Vagina (tissue), 2 donors: ENCODE data around the gene NSMCE1. TPM values are rescaled to one million over a fixed set of nuclear protein-coding genes. Genes with fewer than 3 reads are reported as not detected.

ENCODE experiments used
- DNase-seq, 2 donors: peaks; one replicate each; pipeline ENCODE4 v3.0.0-alpha.2; 2017; ENCODE audit errors: extremely low spot score in 2 of 2
- H3K27ac ChIP-seq: fragments of 200-600 bp; sonication (generic); one replicate; pipeline ENCODE4 v1.5.1; 2019
- H3K27me3 ChIP-seq: fragments of 200-600 bp; sonication (generic); one replicate; pipeline ENCODE4 v1.5.1; 2019
- H3K36me3 ChIP-seq, 2 donors: fragments of 200-600 bp; sonication (generic); one replicate each; pipeline ENCODE4 v1.5.1; 2017 to 2019
- H3K4me1 ChIP-seq: fragments of 200-600 bp; sonication (generic); one replicate; pipeline ENCODE4 v1.5.1; 2019
- H3K4me3 ChIP-seq, 2 donors: fragments of 200-600 bp; sonication (generic); 1 replicate in 1 of 2; 2 replicates in 1 of 2; pipeline ENCODE4 v1.5.1; 2016 to 2019
- H3K9me3 ChIP-seq: fragments of 200-600 bp; sonication (generic); one replicate; pipeline ENCODE4 v1.5.1; 2019
- POLR2A ChIP-seq, 2 donors: fragments of 450-650 bp; IDR thresholded peaks; one replicate each; pipeline ENCODE4 v1.6.1; 2017; ENCODE audit warnings: antibody characterized with exemption in 2 of 2, mild to moderate bottlenecking in 2 of 2, moderate library complexity in 2 of 2
- POLR2AphosphoS5 ChIP-seq, 2 donors: sonication (generic); formaldehyde crosslinking; IDR thresholded peaks; one replicate each; pipeline ENCODE4 v1.9.0; 2017; ENCODE audit warnings: antibody characterized with exemption in 2 of 2, mild to moderate bottlenecking in 2 of 2, low read depth in 1 of 2; ENCODE audit not compliant: insufficient read depth in 1 of 2
- intact Hi-C: fragments of 100-400 bp; cut with DNase I; formaldehyde crosslinking; loops from one replicate; pipeline ENCODE4 v1.15.1; 2023
- total RNA-seq: library from RNA; depleted of rRNA; stranded (reverse); fragments of >200 nt; gene quantifications from one replicate; pipeline ENCODE4 v1.2.3, GENCODE V29; 2016
- TF ChIP-seq, protein P1 (sequence below), 3 experiments: fragments of 450-650 bp in 2 of 3; fragments of 200-600 bp in 1 of 3; sonication (generic) in 1 of 3; IDR thresholded peaks; one replicate each; pipeline ENCODE4 v1.5.1; 2017 to 2019; ENCODE audit warnings: antibody characterized with exemption in 3 of 3, mild to moderate bottlenecking in 2 of 3, moderate library complexity in 2 of 3

NSMCE1 gene
- total RNA-seq, 1 donor from 2014 or later = 24.6 TPM

DNA sequence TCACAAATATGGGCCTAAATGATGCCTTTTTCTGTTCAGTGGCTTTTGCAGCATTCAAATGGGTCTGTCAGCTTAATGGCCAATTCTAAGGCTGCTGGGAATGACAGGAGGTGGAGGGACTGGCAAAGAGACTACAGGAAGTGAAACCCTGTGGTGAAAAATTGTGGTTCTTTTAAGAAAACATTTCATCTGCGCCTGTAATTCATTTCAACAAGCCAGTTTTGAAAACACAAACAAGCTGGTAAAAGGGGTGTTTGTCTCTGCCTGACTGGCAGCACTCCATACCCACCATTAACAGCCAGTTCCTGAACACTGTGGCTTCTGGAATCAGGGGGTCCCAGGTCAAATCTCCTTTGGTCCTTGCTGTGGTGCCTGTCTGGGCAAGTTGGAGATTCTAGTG, 68.8 kb downstream of the NSMCE1 start:
- H3K4me1 ChIP-seq = peaks cover 16% of the 10 kb centered on the region
- H3K27ac ChIP-seq = no peak overlapping the region
- no peak overlapping the region for H3K4me3 ChIP-seq
- intact Hi-C loops = no loop called here
- no peak for DNase-seq
- H3K9me3 ChIP-seq = no peaks in the 10 kb centered on the region
- no peaks in the 10 kb centered on the region for H3K36me3 ChIP-seq
- H3K27me3 ChIP-seq = no peaks in the 10 kb centered on the region
- TF ChIP-seq, protein P1, sequence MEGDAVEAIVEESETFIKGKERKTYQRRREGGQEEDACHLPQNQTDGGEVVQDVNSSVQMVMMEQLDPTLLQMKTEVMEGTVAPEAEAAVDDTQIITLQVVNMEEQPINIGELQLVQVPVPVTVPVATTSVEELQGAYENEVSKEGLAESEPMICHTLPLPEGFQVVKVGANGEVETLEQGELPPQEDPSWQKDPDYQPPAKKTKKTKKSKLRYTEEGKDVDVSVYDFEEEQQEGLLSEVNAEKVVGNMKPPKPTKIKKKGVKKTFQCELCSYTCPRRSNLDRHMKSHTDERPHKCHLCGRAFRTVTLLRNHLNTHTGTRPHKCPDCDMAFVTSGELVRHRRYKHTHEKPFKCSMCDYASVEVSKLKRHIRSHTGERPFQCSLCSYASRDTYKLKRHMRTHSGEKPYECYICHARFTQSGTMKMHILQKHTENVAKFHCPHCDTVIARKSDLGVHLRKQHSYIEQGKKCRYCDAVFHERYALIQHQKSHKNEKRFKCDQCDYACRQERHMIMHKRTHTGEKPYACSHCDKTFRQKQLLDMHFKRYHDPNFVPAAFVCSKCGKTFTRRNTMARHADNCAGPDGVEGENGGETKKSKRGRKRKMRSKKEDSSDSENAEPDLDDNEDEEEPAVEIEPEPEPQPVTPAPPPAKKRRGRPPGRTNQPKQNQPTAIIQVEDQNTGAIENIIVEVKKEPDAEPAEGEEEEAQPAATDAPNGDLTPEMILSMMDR (IDR thresholded peaks at IDR 0.05) = no peak
- TF ChIP-seq POLR2AphosphoS5 (IDR thresholded peaks at IDR 0.05; ENCODE audit: insufficient read depth in 1 of 2, low read depth in 1 of 2) (no peak), POLR2A (IDR thresholded peaks at IDR 0.05) (no peak)

DNA sequence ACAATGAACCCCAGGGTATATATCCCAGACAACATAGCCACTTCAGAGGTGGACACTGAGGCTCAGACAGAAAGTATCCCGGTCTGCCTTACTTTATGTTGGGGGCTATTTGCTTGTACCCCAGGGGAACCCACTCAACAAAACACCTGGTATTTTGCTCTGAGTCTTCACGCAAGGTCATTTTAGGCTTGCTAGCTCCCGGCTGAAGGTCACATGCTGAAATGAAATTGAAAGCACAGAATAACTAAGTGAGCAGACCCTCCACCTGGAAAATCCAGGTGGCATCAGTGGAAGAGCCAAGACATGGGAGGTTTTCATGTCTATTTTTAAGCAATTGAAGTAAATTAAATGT, 69.4 kb downstream of the NSMCE1 start:
- no peak for TF ChIP-seq POLR2AphosphoS5 (IDR thresholded peaks at IDR 0.05; ENCODE audit: insufficient read depth in 1 of 2, low read depth in 1 of 2)
- no peak for TF ChIP-seq POLR2A (IDR thresholded peaks at IDR 0.05)
- TF ChIP-seq, protein P1 (IDR thresholded peaks at IDR 0.05) = no peak
- peaks cover 11% of the 10 kb centered on the region for H3K4me1 ChIP-seq
- H3K4me3 ChIP-seq = no peak overlapping the region
- H3K36me3 ChIP-seq = no peaks in the 10 kb centered on the region
- H3K9me3 ChIP-seq = no peaks in the 10 kb centered on the region
- H3K27ac ChIP-seq = no peak overlapping the region
- DNase-seq = no peak
- intact Hi-C loops = no loop called here
- H3K27me3 ChIP-seq = no peaks in the 10 kb centered on the region

DNA sequence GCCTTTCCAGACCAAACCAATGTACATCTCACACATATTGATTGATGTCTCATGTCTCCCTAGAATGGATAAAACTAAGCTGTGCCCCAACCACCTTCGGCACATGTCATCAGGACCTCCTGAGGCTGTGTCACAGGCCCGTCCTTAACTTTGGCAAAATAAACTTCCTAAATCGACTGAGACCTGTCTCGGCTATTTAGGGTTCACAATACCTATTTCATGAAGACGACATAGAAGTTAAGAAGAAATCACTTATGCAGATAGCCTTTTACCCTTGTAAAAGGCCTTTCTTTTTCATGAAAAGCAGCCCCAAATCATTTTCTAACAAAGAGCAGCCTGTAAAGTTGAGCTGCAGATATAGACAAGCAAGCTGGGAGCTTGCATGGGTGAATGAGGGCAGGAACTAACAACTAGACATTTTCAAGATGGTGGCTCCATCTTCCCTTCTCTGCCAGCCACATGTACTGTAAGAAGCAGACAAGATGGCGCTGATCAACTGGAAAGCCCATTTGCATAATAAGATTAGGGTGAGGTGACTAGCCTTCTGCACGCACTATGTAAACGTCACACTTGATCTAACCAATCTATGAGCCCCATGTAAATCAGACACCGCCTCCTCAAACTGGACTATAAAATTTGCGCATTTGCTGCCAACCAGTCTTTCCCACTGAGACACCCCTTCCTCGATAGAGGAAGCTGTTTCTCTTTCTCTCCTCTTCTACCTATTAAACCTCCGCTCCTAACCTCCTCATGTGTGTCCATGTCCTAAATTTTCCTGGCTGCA, 69.9 kb downstream of the NSMCE1 start:
- TF ChIP-seq POLR2A (IDR thresholded peaks at IDR 0.05) (no peak), POLR2AphosphoS5 (IDR thresholded peaks at IDR 0.05; ENCODE audit: insufficient read depth in 1 of 2, low read depth in 1 of 2) (no peak)
- TF ChIP-seq, protein P1 (IDR thresholded peaks at IDR 0.05) = no peak
- intact Hi-C loops = no loop called here

DNA sequence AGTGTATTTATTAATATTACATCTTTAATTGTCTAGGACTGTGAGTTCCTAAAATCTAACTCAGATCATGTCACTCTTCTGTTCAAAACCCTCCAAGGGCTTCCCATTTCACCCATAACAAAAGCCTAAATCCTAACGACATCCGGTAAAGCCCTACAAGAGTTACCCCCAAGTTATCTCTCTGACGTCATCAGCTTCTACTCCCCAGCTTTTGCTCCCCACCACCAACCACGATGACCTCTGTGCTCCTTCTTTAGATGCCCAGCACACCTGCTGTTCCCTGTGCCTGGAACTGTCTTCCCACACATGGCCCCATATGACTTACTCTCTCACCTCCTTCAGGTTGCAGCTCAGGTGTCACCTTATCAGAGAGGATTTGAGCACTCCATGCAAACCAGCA, 71.6 kb downstream of the NSMCE1 start:
- TF ChIP-seq, protein P1 (IDR thresholded peaks at IDR 0.05) = no peak
- TF ChIP-seq POLR2A (IDR thresholded peaks at IDR 0.05) (no peak), POLR2AphosphoS5 (IDR thresholded peaks at IDR 0.05; ENCODE audit: insufficient read depth in 1 of 2, low read depth in 1 of 2) (no peak)
- Histone ChIP-seq H3K9me3 (no peaks in the 10 kb centered on the region), H3K27ac (no peak overlapping the region), H3K27me3 (no peaks in the 10 kb centered on the region), H3K36me3 (no peaks in the 10 kb centered on the region), H3K4me1 (no peaks in the 10 kb centered on the region), H3K4me3 (no peak overlapping the region)
- intact Hi-C loops = no loop called here
- DNase-seq = no peak

More for the DNA sequence above, 69.9 kb downstream of the NSMCE1 start:
- no peaks in the 10 kb centered on the region for H3K27me3 ChIP-seq
- H3K4me3 ChIP-seq = no peak overlapping the region
- DNase-seq = no peak
- H3K9me3 ChIP-seq = no peaks in the 10 kb centered on the region
- no peak overlapping the region for H3K27ac ChIP-seq
- peaks cover 8% of the 10 kb centered on the region for H3K4me1 ChIP-seq
- no peaks in the 10 kb centered on the region for H3K36me3 ChIP-seq

DNA sequence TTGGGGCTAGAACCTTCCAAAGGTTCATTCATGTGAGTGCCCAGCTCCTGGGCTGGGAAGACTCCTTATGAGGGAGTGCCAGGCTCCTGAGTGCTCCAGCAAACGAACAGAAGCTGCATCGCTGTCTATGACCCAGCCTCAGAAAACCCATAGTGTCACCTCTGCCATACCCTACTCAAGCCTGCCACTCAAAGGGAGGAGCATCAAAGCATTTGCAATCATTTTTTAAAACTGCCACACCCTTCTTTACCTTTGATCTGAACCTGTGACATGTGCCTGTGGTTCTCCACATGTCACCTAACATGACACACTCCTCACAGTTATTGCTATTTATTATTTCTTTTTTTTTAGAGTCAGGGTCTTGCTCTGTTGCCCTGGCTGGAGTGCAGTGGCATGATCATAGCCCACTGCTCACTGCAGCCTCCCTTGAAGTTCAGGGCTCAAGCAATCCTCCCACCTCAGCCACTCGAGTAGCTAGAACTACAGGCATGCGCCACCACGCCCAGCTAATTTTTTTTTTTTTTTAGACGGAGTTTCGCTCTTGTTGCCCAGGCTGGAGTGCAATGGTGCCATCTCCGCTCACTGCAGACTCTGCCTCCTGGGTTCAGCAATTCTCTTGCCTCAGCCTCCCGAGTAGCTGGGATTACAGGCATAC, 72.5 kb downstream of the NSMCE1 start:
- intact Hi-C loops = no loop called here

More for the DNA sequence above, 72.5 kb downstream of the NSMCE1 start:
- Histone ChIP-seq H3K4me3 (no peak overlapping the region), H3K4me1 (no peaks in the 10 kb centered on the region), H3K36me3 (no peaks in the 10 kb centered on the region), H3K9me3 (no peaks in the 10 kb centered on the region), H3K27ac (no peak overlapping the region), H3K27me3 (no peaks in the 10 kb centered on the region)
- TF ChIP-seq POLR2A (IDR thresholded peaks at IDR 0.05) = no peak
- no peak for TF ChIP-seq POLR2AphosphoS5 (IDR thresholded peaks at IDR 0.05; ENCODE audit: insufficient read depth in 1 of 2, low read depth in 1 of 2)
- TF ChIP-seq, protein P1 (IDR thresholded peaks at IDR 0.05) = no peak
- DNase-seq = no peak
